Loucy (cell line): ENCODE results near the gene PCDHAC1.

Experiments
- H2AFZ ChIP-seq: fragments of 200-600 bp; sonication (generic); 2 replicates; pipeline ENCODE4 v1.6.0; 2016; ENCODE audit warnings: antibody characterized with exemption, mild to moderate bottlenecking, low read length, moderate library complexity
- H3F3A ChIP-seq: fragments of 200-600 bp; 2 replicates; pipeline ENCODE4 v1.6.0; 2016; ENCODE audit warnings: antibody characterized with exemption, low read depth, mild to moderate bottlenecking
- H3K27me3 ChIP-seq: fragments of 200-600 bp; sonication (generic); 2 replicates; pipeline ENCODE4 v1.6.1; 2014; ENCODE audit warnings: low read length, mild to moderate bottlenecking; ENCODE audit not compliant: insufficient read depth, poor library complexity, severe bottlenecking
- H3K36me3 ChIP-seq: fragments of 200-600 bp; sonication (generic); 2 replicates; pipeline ENCODE4 v1.6.1; 2016; ENCODE audit warnings: low read length; ENCODE audit not compliant: insufficient read depth
- H3K4me1 ChIP-seq: fragments of 200-600 bp; sonication (generic); 2 replicates; pipeline ENCODE4 v1.5.1; 2014; ENCODE audit warnings: low read length, mild to moderate bottlenecking; ENCODE audit not compliant: insufficient read depth, poor library complexity, severe bottlenecking
- H3K4me2 ChIP-seq: fragments of 200-600 bp; sonication (generic); 2 replicates; pipeline ENCODE4 v1.6.0; 2014; ENCODE audit warnings: antibody characterized with exemption, low read length, low read depth, mild to moderate bottlenecking; ENCODE audit not compliant: poor library complexity, severe bottlenecking
- H3K4me3 ChIP-seq: fragments of 200-600 bp; sonication (generic); 2 replicates; pipeline ENCODE4 v1.5.1; 2014; ENCODE audit warnings: low read length, mild to moderate bottlenecking, mixed read lengths; ENCODE audit not compliant: poor library complexity, severe bottlenecking
- H3K79me2 ChIP-seq: fragments of 200-600 bp; sonication (generic); 2 replicates; pipeline ENCODE4 v1.6.1; 2014; ENCODE audit warnings: low read length; ENCODE audit not compliant: insufficient read depth
- H3K9ac ChIP-seq: fragments of 200-600 bp; sonication (generic); 2 replicates; pipeline ENCODE4 v1.6.0; 2014; ENCODE audit warnings: mild to moderate bottlenecking, low read depth, low read length, moderate library complexity; ENCODE audit not compliant: poor library complexity, severe bottlenecking
- H3K9me2 ChIP-seq: fragments of 200-600 bp; sonication (generic); replicated peaks from 2 replicates; pipeline ENCODE4 v1.6.1; 2016; ENCODE audit warnings: low read depth, low read length, mixed read lengths
- H3K9me3 ChIP-seq: fragments of 200-600 bp; sonication (generic); 2 replicates; pipeline ENCODE4 v1.6.1; 2014; ENCODE audit warnings: mild to moderate bottlenecking, antibody characterized with exemption, low read length, low read depth; ENCODE audit not compliant: insufficient read depth
- H4K20me1 ChIP-seq: fragments of 200-600 bp; sonication (generic); 2 replicates; pipeline ENCODE4 v1.6.0; 2014; ENCODE audit warnings: antibody characterized with exemption, low read length, mild to moderate bottlenecking; ENCODE audit not compliant: insufficient read depth, poor library complexity, severe bottlenecking
- CTCF ChIP-seq: fragments of 200-600 bp; sonication (generic); conservative IDR thresholded peaks from 2 replicates; pipeline ENCODE4 v1.5.1; 2014; ENCODE audit warnings: mild to moderate bottlenecking, antibody characterized with exemption, low read length
- EZH2phosphoT487 ChIP-seq: fragments of 200-600 bp; IDR thresholded peaks from 2 replicates; pipeline ENCODE4 v1.6.1; 2018; ENCODE audit warnings: antibody characterized with exemption, mild to moderate bottlenecking, moderate library complexity, borderline replicate concordance

Gene PCDHAC1

GRCh38 chr5:140946578-140946977, 20.5 kb downstream of the PCDHAC1 start:
- Histone ChIP-seq H3K4me1 (no peaks in the 10 kb centered on the region), H3K36me3 (no peaks in the 10 kb centered on the region), H3K27me3 (no peaks in the 10 kb centered on the region), H3K79me2 (no peaks in the 10 kb centered on the region), H3K9me2 (no peaks in the 10 kb centered on the region), H4K20me1 (no peaks in the 10 kb centered on the region), H2AFZ (no peak overlapping the region), H3K9me3 (no peaks in the 10 kb centered on the region), H3K4me2 (no peak overlapping the region), H3K4me3 (no peak overlapping the region), H3F3A (no peaks in the 10 kb centered on the region), H3K9ac (no peak overlapping the region)
- no peak for TF ChIP-seq CTCF
- TF ChIP-seq EZH2phosphoT487: no peak

GRCh38 chr5:140951636-140952035, 25.5 kb downstream of the PCDHAC1 start:
- Histone ChIP-seq H3K9me3 (no peaks in the 10 kb centered on the region), H3K79me2 (no peaks in the 10 kb centered on the region), H3K4me3 (no peak overlapping the region), H3K36me3 (no peaks in the 10 kb centered on the region), H3K9ac (no peak overlapping the region), H3K4me2 (no peak overlapping the region), H3K27me3 (no peaks in the 10 kb centered on the region), H3K4me1 (no peaks in the 10 kb centered on the region), H3K9me2 (no peaks in the 10 kb centered on the region), H4K20me1 (no peaks in the 10 kb centered on the region), H2AFZ (no peak overlapping the region), H3F3A (no peaks in the 10 kb centered on the region)
- no peak for TF ChIP-seq EZH2phosphoT487
- no peak for TF ChIP-seq CTCF

- Histone ChIP-seq H2AFZ (no peak overlapping the region), H3K9me2 (no peaks in the 10 kb centered on the region), H3K27me3 (no peaks in the 10 kb centered on the region), H3K4me3 (no peak overlapping the region), H3K9me3 (no peaks in the 10 kb centered on the region), H3K36me3 (no peaks in the 10 kb centered on the region), H3K4me1 (no peaks in the 10 kb centered on the region), H3F3A (no peaks in the 10 kb centered on the region), H3K4me2 (no peak overlapping the region), H3K79me2 (no peaks in the 10 kb centered on the region), H4K20me1 (no peaks in the 10 kb centered on the region), H3K9ac (no peak overlapping the region)
- TF ChIP-seq CTCF: no peak
- no peak for TF ChIP-seq EZH2phosphoT487
These were observed 27.1 kb downstream of the PCDHAC1 start for GRCh38 chr5:140953234-140953633.
